Type B pancreatic cell (in vitro differentiated cells): ENCODE measurements around the gene CGB1. TPM values are rescaled to one million over a fixed set of nuclear protein-coding genes. Genes with fewer than 3 reads are reported as not detected.

Experiments
- DNase-seq: peaks from one replicate; pipeline ENCODE4 v3.0.0; 2021; ENCODE audit warnings: mixed read lengths; ENCODE audit not compliant: unreplicated experiment; ENCODE audit errors: extremely low spot score
- H3K27ac Mint-ChIP-seq: 2 replicates; pipeline ENCODE4 v1.8.0; 2021; ENCODE audit warnings: mild to moderate bottlenecking, mixed read lengths
- H3K27me3 Mint-ChIP-seq: 2 replicates; pipeline ENCODE4 v1.8.0; 2021; ENCODE audit warnings: mixed read lengths
- H3K36me3 Mint-ChIP-seq: 2 replicates; pipeline ENCODE4 v1.8.0; 2021; ENCODE audit warnings: mixed read lengths
- H3K4me1 Mint-ChIP-seq: one replicate; pipeline ENCODE4 v1.8.0; 2021; ENCODE audit warnings: mixed read lengths; ENCODE audit not compliant: unreplicated experiment
- H3K4me3 Mint-ChIP-seq: 2 replicates; pipeline ENCODE4 v1.8.0; 2021; ENCODE audit warnings: mild to moderate bottlenecking, mixed read lengths
- H3K9me3 Mint-ChIP-seq: 2 replicates; pipeline ENCODE4 v1.8.0; 2021; ENCODE audit warnings: mixed read lengths
- CTCF ChIP-seq: fragments of 200-600 bp; sonication (generic); conservative IDR thresholded peaks from 2 replicates; pipeline ENCODE4 v1.5.0; 2021; ENCODE audit warnings: antibody characterized with exemption, mild to moderate bottlenecking
- total RNA-seq: library from RNA; stranded (reverse); gene quantifications from 2 replicates; pipeline ENCODE4 v1.2.1, GENCODE V29; 2021; ENCODE audit warnings: low replicate concordance

CGB1 gene
- total RNA-seq, 1 donor from 2014 or later, result not detected

- no peaks in the 10 kb centered on the region for H3K27me3 Mint-ChIP-seq
- no peak for DNase-seq
- TF ChIP-seq CTCF, result no peak
- peaks cover 26% of the 10 kb centered on the region for H3K4me1 Mint-ChIP-seq
- H3K36me3 Mint-ChIP-seq, result peaks cover 23% of the 10 kb centered on the region
- H3K27ac Mint-ChIP-seq, result peak overlapping the region; percentile 100
- H3K4me3 Mint-ChIP-seq, result peak overlapping the region; percentile 99
- H3K9me3 Mint-ChIP-seq, result no peaks in the 10 kb centered on the region
These were observed 44.7 kb downstream of the CGB1 start for GRCh38 chr19:48991873-48992580.

- H3K4me1 Mint-ChIP-seq, result peaks cover 26% of the 10 kb centered on the region
- TF ChIP-seq CTCF, result no peak
- H3K36me3 Mint-ChIP-seq, result peaks cover 23% of the 10 kb centered on the region
- H3K27ac Mint-ChIP-seq, result peak overlapping the region; percentile 77
- no peak for DNase-seq
- no peak overlapping the region for H3K4me3 Mint-ChIP-seq
- no peaks in the 10 kb centered on the region for H3K9me3 Mint-ChIP-seq
- H3K27me3 Mint-ChIP-seq, result no peaks in the 10 kb centered on the region
These were observed 45.6 kb downstream of the CGB1 start for GRCh38 chr19:48991011-48991609.

- no peak for DNase-seq
- Mint-ChIP-seq H3K4me3 (peak overlapping the region; percentile 21), H3K4me1 (peaks cover 26% of the 10 kb centered on the region)
These were observed 46.3 kb downstream of the CGB1 start for GRCh38 chr19:48990400-48990799.

GRCh38 chr19:48989701-48990291 lies 46.9 kb downstream of the CGB1 start:
- no peaks in the 10 kb centered on the region for H3K27me3 Mint-ChIP-seq
- no peaks in the 10 kb centered on the region for H3K9me3 Mint-ChIP-seq
- no peak for DNase-seq
- TF ChIP-seq CTCF, result no peak
- H3K4me1 Mint-ChIP-seq, result peaks cover 20% of the 10 kb centered on the region
- H3K27ac Mint-ChIP-seq, result peak overlapping the region; percentile 77
- H3K4me3 Mint-ChIP-seq, result peak overlapping the region; percentile 47
- H3K36me3 Mint-ChIP-seq, result peaks cover 23% of the 10 kb centered on the region

More at GRCh38 chr19:48990400-48990799, 46.3 kb downstream of the CGB1 start:
- H3K9me3 Mint-ChIP-seq, result no peaks in the 10 kb centered on the region
- TF ChIP-seq CTCF, result no peak
- no peaks in the 10 kb centered on the region for H3K27me3 Mint-ChIP-seq
- H3K27ac Mint-ChIP-seq, result peak overlapping the region; percentile 77
- peaks cover 23% of the 10 kb centered on the region for H3K36me3 Mint-ChIP-seq

GRCh38 chr19:48988860-48989259 lies 47.8 kb downstream of the CGB1 start:
- no peaks in the 10 kb centered on the region for H3K27me3 Mint-ChIP-seq
- H3K9me3 Mint-ChIP-seq, result no peaks in the 10 kb centered on the region
- peaks cover 19% of the 10 kb centered on the region for H3K36me3 Mint-ChIP-seq
- TF ChIP-seq CTCF, result no peak
- H3K4me3 Mint-ChIP-seq, result no peak overlapping the region
- DNase-seq, result no peak
- H3K27ac Mint-ChIP-seq, result peak overlapping the region; percentile 49
- H3K4me1 Mint-ChIP-seq, result peaks cover 14% of the 10 kb centered on the region
